GM12874 (cell line): ENCODE results near the gene AMFR.

Experiments
- TF ChIP-seq, protein P1 (sequence below): IDR thresholded peaks from 2 replicates; pipeline ENCODE4 v1.5.1; 2011; ENCODE audit warnings: low read depth, mild to moderate bottlenecking, control low read depth, low read length, moderate library complexity; ENCODE audit not compliant: insufficient read depth

The AMFR gene

DNA sequence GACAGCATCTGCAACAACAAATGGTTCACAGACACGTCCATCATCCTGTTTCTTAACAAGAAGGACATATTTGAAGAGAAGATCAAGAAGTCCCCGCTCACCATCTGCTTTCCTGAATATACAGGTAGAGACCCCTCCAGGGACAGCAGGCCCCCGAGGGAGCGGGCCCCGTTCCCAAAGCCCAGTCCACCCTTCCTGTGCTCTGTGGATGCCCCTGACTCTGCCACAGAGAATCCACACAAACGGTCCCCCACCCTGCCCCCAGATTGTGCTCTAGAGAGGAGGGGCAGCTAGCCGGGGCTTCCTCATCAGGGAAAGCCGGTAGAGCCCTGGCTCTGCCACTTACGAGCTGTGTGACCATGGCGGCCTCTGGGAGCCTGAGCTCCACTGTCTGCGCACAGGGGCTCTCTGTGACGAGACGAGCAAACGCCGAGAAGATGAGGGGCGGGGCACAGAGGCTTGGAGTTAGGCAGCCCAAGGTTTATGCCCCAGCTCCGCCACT, 84.4 kb downstream of the AMFR start:
- TF ChIP-seq, protein P1, sequence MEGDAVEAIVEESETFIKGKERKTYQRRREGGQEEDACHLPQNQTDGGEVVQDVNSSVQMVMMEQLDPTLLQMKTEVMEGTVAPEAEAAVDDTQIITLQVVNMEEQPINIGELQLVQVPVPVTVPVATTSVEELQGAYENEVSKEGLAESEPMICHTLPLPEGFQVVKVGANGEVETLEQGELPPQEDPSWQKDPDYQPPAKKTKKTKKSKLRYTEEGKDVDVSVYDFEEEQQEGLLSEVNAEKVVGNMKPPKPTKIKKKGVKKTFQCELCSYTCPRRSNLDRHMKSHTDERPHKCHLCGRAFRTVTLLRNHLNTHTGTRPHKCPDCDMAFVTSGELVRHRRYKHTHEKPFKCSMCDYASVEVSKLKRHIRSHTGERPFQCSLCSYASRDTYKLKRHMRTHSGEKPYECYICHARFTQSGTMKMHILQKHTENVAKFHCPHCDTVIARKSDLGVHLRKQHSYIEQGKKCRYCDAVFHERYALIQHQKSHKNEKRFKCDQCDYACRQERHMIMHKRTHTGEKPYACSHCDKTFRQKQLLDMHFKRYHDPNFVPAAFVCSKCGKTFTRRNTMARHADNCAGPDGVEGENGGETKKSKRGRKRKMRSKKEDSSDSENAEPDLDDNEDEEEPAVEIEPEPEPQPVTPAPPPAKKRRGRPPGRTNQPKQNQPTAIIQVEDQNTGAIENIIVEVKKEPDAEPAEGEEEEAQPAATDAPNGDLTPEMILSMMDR: no peak

GRCh38 chr16:56340416-56340815, 84.9 kb downstream of the AMFR start:
- TF ChIP-seq, protein P1: no peak

- TF ChIP-seq, protein P1: no peak
Measured at GRCh38 chr16:56339431-56340195, 85.7 kb downstream of the AMFR start.

DNA sequence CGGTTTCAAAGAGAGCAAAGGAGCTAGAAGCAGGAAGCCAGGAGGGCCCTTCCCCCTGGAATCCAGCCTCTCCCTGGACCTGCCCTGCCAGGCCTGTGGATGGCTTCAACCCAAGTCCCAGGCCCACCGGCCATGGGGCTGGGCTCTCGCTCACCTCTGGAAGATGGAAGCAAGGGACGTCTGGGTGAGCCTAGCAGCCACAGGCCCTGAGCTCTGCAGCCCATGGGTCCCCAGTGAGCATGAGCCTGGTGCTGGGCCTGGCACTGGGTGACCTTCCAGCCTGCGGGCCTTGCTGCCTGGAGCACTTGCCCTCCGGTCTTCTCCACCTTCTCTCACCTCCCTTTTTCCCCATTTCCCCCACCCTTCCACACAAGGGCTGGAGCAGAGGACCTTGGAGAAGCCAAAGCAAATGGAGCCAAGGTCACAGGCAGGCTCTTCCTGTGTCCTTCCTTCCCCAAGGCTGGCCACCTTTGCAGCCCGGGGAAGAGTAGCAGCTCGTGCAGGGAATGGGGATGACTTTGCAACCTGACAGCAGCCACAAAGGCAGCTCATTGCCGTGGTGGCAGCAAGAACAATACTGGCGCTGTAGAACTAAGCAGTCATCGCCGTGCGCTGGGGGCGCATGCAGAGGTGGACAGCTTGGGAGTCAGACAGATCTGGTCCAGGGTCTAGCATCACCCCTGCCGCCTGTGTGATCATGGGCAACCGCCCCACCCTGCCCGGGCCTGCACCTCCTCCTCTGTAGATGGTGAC, 86.6 kb downstream of the AMFR start:
- TF ChIP-seq, protein P1: no peak

DNA sequence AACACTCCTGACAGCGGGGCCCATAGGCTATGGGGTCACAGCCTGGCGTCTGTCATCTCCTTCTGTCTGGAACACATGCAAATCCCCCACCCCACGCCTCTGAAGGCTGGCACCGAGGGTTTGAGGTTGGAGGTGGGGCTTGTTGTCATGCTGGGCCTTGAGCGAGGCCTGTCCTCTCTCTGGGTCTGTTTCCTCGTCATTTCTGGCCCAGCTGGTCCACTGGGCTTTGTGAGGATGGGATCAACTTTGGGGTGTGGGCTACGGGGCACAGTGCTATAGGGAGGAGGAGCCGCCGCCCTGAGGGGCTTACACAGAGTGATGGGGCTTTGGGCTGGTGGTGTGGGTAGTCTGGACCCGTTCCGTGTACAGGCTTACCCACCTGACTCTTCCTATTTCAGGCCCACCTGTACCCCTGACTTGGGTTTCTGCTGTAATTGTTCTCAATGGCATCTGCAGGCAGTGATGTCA, 87.5 kb downstream of the AMFR start:
- TF ChIP-seq, protein P1: no peak

GRCh38 chr16:56337131-56337857, 88.1 kb downstream of the AMFR start:
- TF ChIP-seq, protein P1: no peak

DNA sequence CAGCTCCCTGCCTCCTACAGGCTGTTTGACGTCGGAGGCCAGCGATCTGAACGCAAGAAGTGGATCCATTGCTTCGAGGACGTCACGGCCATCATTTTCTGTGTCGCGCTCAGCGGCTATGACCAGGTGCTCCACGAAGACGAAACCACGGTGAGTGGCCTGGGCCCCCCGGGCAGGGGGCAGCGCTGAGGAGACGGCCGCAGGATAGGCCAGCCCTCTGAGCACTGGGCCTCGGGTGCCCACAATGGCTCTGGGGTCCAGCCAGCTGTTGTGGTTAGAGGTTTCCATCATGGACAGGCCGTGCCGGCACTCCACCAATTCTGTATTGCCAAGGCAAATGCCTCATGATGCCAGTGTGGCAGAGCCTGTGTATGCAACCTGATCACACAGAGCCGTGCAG, 88.6 kb downstream of the AMFR start:
- TF ChIP-seq, protein P1: no peak
